Measurements from ENCODE around the gene TSPAN14. TPM values are rescaled to one million over a fixed set of nuclear protein-coding genes. Genes with fewer than 3 reads are reported as not detected.

TSPAN14 gene
- total and polyA plus RNA-seq, 4 donors, result 19.9 to 36.8 (median 27.3) TPM

DNA sequence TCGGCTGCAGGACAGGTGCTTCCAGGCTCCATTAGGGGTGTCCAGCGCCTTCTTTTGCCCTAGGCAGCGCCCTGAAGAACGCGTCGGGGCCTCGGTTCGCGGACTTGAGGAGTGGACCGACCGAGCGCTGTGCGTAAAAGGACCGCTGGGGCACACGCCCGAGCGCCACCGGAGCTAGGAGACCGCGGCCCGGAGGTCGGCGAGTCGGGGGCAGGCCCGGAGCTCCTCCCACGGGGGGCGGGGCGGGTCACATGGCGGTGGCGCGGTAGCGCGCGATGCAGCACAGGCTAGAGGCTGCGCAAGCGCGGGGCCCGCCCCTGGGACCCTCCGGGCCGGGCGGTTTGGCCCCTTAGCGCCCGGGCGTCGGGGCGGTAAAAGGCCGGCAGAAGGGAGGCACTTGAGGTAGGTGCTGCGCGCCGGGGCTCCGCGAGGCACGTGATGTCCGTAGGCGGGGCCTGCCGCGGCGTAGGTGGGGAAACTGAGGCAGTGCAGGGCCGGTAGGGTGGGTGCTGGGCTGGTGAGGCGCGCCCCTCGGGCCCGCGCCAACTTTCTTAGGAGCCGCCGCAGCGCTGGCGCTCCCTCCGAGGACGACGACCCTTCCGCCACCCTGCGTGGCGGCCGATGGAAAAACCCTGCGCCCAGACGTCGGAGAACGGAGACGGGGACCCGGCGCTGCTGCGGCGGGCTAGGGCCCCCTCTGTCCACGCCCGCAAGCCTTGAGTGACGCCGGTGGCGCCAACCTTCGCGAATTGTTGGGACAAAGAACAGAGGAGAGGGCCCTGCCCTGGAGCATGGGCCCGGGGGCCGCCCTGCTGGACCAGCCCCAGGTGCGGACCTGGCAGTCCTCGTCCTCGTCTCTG, 45.6 kb upstream of the TSPAN14 start, which contains the start of gene PRXL2A:
Gene PRXL2A, plus strand, starts transcription at position 310 of the 860 bp plus-strand sequence. CDS start 11,917 bp downstream, outside the sequence.
- Histone ChIP-seq H3K9me3 (ENCODE audit: control insufficient read depth in 4 of 4, low read length in 3 of 4) (no peaks in the 10 kb centered on the region), H3K4me3 (ENCODE audit: low read depth in 1 of 3, low read length in 3 of 3) (peak within 1 kb of the TSS; percentile 58 to 87 (median 79)), H3K4me1 (ENCODE audit: control insufficient read depth in 4 of 4, insufficient read depth in 4 of 4, low read length in 3 of 4) (peaks cover 20 to 61% (median 45%) of the 10 kb centered on the region in 4 donors), H3K27me3 (ENCODE audit: control insufficient read depth in 4 of 4, insufficient read depth in 4 of 4, low read length in 3 of 4) (no peaks in the 10 kb centered on the region), H3K9ac (ENCODE audit: low read depth in 1 of 2, low read length in 2 of 2) (peak within 1 kb of the TSS; percentile 85 to 94), H3K27ac (ENCODE audit: low read depth in 1 of 2, low read length in 2 of 2) (peak within 1 kb of the TSS; percentile 96 to 97), H3K36me3 (ENCODE audit: control insufficient read depth in 4 of 4, insufficient read depth in 3 of 4, low read depth in 1 of 4, low read length in 3 of 4) (no peaks in the 10 kb centered on the region)
- TF ChIP-seq YY1 (IDR thresholded peaks at IDR 0.05), result peak; percentile 28
- no peak for TF ChIP-seq EGR1 (IDR thresholded peaks at IDR 0.05; ENCODE audit: low read depth in 2 of 2)
- no peak for TF ChIP-seq RAD21 (IDR thresholded peaks at IDR 0.05)
- TF ChIP-seq, protein P1, sequence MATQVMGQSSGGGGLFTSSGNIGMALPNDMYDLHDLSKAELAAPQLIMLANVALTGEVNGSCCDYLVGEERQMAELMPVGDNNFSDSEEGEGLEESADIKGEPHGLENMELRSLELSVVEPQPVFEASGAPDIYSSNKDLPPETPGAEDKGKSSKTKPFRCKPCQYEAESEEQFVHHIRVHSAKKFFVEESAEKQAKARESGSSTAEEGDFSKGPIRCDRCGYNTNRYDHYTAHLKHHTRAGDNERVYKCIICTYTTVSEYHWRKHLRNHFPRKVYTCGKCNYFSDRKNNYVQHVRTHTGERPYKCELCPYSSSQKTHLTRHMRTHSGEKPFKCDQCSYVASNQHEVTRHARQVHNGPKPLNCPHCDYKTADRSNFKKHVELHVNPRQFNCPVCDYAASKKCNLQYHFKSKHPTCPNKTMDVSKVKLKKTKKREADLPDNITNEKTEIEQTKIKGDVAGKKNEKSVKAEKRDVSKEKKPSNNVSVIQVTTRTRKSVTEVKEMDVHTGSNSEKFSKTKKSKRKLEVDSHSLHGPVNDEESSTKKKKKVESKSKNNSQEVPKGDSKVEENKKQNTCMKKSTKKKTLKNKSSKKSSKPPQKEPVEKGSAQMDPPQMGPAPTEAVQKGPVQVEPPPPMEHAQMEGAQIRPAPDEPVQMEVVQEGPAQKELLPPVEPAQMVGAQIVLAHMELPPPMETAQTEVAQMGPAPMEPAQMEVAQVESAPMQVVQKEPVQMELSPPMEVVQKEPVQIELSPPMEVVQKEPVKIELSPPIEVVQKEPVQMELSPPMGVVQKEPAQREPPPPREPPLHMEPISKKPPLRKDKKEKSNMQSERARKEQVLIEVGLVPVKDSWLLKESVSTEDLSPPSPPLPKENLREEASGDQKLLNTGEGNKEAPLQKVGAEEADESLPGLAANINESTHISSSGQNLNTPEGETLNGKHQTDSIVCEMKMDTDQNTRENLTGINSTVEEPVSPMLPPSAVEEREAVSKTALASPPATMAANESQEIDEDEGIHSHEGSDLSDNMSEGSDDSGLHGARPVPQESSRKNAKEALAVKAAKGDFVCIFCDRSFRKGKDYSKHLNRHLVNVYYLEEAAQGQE (IDR thresholded peaks at IDR 0.05), result peak; percentile 41
- peak; percentile 7 for TF ChIP-seq SP1 (IDR thresholded peaks at IDR 0.05)
- TF ChIP-seq, protein P2, sequence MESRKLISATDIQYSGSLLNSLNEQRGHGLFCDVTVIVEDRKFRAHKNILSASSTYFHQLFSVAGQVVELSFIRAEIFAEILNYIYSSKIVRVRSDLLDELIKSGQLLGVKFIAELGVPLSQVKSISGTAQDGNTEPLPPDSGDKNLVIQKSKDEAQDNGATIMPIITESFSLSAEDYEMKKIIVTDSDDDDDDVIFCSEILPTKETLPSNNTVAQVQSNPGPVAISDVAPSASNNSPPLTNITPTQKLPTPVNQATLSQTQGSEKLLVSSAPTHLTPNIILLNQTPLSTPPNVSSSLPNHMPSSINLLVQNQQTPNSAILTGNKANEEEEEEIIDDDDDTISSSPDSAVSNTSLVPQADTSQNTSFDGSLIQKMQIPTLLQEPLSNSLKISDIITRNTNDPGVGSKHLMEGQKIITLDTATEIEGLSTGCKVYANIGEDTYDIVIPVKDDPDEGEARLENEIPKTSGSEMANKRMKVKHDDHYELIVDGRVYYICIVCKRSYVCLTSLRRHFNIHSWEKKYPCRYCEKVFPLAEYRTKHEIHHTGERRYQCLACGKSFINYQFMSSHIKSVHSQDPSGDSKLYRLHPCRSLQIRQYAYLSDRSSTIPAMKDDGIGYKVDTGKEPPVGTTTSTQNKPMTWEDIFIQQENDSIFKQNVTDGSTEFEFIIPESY (IDR thresholded peaks at IDR 0.05), result no peak
- no peak for TF ChIP-seq HNF4G (IDR thresholded peaks at IDR 0.05)
- TF ChIP-seq, protein P3, sequence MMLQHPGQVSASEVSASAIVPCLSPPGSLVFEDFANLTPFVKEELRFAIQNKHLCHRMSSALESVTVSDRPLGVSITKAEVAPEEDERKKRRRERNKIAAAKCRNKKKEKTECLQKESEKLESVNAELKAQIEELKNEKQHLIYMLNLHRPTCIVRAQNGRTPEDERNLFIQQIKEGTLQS (IDR thresholded peaks at IDR 0.05), result no peak
- TF ChIP-seq FOXA2 (IDR thresholded peaks at IDR 0.05), result no peak
- TF ChIP-seq NR2F2 (IDR thresholded peaks at IDR 0.05), result no peak
- TF ChIP-seq RXRA (IDR thresholded peaks at IDR 0.05), result no peak
- no peak for TF ChIP-seq JUND (IDR thresholded peaks at IDR 0.05)
- TF ChIP-seq, protein P4, sequence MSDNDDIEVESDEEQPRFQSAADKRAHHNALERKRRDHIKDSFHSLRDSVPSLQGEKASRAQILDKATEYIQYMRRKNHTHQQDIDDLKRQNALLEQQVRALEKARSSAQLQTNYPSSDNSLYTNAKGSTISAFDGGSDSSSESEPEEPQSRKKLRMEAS (IDR thresholded peaks at IDR 0.05), result no peak
- peak; percentile 49 for TF ChIP-seq TAF1 (conservative IDR thresholded peaks at IDR 0.05)
- TF ChIP-seq, protein P5, sequence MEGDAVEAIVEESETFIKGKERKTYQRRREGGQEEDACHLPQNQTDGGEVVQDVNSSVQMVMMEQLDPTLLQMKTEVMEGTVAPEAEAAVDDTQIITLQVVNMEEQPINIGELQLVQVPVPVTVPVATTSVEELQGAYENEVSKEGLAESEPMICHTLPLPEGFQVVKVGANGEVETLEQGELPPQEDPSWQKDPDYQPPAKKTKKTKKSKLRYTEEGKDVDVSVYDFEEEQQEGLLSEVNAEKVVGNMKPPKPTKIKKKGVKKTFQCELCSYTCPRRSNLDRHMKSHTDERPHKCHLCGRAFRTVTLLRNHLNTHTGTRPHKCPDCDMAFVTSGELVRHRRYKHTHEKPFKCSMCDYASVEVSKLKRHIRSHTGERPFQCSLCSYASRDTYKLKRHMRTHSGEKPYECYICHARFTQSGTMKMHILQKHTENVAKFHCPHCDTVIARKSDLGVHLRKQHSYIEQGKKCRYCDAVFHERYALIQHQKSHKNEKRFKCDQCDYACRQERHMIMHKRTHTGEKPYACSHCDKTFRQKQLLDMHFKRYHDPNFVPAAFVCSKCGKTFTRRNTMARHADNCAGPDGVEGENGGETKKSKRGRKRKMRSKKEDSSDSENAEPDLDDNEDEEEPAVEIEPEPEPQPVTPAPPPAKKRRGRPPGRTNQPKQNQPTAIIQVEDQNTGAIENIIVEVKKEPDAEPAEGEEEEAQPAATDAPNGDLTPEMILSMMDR (IDR thresholded peaks at IDR 0.05; ENCODE audit: low read depth, low read length, missing input control), result peak; percentile 7
- TF ChIP-seq HNF4A (conservative IDR thresholded peaks at IDR 0.05), result no peak
- 1% methylated on average over 96 of the region's 96 CpGs for WGBS
- DNase-seq (ENCODE audit: low spot score), result peak; percentile 85
